Melanocyte of skin (primary cell): Measurements from ENCODE around the gene ATG5. TPM values are rescaled to one million over a fixed set of nuclear protein-coding genes. Genes with fewer than 3 reads are reported as not detected.

Experiments
- small RNA-seq, 2 donors: library from RNA; depleted of rRNA; stranded (forward); fragments of <200 nt; gene quantifications; one replicate each; pipeline ENCODE3, GENCODE V24; 2012
- total RNA-seq, 2 donors: library from RNA; depleted of rRNA; stranded (reverse); fragments of >200 nt; gene quantifications; 2 replicates each; pipeline ENCODE4 v1.2.3, GENCODE V29; 2012

ATG5 gene
- 10 to 100 TPM; 28.6 to 47.6 TPM for total RNA-seq

DNA sequence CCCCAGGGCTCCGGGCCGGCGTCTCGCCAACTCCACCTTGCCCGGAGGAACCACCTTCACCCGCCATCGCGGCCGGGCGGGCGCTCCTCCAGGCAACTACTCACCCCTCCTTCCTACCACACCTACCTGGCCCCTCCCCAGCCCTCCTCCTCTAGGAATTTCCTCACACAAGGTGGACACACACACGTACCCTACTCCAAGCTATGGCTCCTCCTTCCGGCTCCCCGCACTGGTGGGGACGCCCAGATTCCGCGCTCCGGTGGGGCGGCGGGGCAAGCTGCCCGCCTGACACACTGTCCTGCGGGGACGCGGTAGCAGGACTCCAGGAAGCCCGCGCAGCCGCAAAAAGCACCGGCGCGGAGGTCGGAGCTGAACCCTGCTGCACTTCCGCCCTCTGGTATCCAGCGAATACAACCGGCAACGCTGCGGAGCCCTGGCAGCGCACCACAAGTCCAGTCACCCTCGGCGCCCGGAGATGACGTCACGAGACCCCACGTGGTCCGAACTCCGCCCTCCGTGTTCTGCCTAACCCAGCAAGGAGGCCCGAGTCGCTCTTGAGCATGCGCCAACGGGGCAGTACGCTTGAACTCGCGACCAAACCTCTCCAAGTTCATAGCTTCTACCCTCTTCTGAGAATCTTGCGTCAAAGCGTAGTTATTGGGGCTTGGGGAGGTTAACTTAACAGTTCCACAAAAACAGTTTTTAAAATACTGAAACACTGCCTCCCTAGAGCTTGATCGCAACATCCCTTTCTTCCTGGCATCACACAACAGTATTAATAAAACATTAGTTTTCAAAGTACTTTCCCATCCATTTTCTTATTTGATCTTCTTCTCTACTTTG lies at the start of gene ATG5:
Gene ATG5 (minus strand): TSS at position 425 of the 843 bp plus-strand sequence. CDS start 9,552 bp downstream, outside the sequence.

DNA sequence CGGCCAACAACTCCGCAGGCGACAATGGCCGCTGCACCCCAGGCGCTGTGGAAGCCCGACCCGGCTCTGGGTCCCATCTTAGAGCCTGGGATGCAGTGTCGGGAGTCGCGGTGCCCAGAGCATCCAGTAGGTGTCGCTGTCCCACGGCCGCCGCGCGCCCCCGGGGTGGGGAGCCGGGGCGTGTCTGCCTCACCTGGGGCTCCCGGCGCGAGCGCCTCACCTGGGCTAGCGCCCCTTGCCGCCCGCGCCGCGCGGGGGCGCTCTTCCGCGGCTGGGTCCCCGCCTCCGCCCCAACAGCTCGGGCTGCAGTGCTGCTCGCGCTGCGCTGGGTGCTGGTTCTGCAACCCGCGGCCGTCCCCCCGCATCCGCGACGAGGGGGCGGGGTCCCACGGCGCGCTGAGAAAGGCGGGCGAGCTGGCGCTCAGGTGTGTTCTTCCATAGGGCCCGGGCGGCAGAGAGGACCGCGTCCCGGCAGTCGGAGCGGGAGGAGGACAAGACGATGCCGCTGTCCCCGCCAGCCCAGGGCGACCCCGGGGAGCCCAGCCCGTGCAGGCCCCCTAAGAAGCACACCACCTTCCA lies 34.9 kb upstream of the ATG5 start, which contains the start of gene CRYBG1:
Gene CRYBG1 (plus strand): TSS at position 308 of the 579 bp plus-strand sequence. CDS start 192 bp downstream, at position 500.

Small RNA genes lying within 50 kb of the gene (small RNA-seq; reads per million reads assigned to genes)
- gene RF00015 (0 reads per million in 2 donors), gene RN7SL47P (0 to 0.04 reads per million in 2 donors), gene RNU6-344P (0 reads per million in 2 donors)

Other genes starting within 250 kb of the ATG5 start
- gene PRDM1, start 239.4 kb downstream of the ATG5 start, total RNA-seq = under 1 TPM; under 0.01 to 0.33 TPM
- under 1 TPM; 0.34 to 0.67 TPM for gene CRYBG1, start 35.0 kb upstream of the ATG5 start, total RNA-seq